WI38 (cell line): Measurements from ENCODE around the gene TLCD5.

Source experiments
- H3K4me3 ChIP-seq: 2 replicates; pipeline ENCODE4 v1.5.1; 2011; ENCODE audit warnings: low read depth, mild to moderate bottlenecking, control low read depth, low read length
- TF ChIP-seq, protein P1 (sequence below): IDR thresholded peaks from 2 replicates; pipeline ENCODE4 v1.5.1; 2012; ENCODE audit warnings: low read depth, mild to moderate bottlenecking, control low read depth, low read length

Gene TLCD5

DNA sequence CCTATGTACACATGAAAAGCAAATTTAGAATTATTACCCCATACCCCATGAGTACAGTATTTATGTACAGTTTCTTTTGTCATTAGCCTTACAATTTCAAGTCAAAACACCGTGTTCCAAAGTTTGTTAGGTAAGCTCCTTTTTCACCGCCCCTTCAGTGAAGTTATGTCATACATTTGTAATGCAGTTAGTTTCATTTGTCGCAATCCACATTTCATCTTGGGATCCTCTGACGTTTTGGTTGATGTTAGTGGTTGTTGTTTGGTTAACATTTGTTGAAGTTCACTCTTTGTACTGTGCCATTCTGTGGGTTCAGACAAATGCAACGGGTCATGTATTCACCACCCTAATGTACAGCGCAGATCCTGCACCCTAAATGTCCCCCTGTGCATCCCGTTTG, 56.3 kb downstream of the TLCD5 start:
- TF ChIP-seq, protein P1, sequence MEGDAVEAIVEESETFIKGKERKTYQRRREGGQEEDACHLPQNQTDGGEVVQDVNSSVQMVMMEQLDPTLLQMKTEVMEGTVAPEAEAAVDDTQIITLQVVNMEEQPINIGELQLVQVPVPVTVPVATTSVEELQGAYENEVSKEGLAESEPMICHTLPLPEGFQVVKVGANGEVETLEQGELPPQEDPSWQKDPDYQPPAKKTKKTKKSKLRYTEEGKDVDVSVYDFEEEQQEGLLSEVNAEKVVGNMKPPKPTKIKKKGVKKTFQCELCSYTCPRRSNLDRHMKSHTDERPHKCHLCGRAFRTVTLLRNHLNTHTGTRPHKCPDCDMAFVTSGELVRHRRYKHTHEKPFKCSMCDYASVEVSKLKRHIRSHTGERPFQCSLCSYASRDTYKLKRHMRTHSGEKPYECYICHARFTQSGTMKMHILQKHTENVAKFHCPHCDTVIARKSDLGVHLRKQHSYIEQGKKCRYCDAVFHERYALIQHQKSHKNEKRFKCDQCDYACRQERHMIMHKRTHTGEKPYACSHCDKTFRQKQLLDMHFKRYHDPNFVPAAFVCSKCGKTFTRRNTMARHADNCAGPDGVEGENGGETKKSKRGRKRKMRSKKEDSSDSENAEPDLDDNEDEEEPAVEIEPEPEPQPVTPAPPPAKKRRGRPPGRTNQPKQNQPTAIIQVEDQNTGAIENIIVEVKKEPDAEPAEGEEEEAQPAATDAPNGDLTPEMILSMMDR = no peak
- no peak overlapping the region for H3K4me3 ChIP-seq
